H1 (cell line): Measurements from ENCODE around the gene TFCP2L1. TPM values are rescaled to one million over a fixed set of nuclear protein-coding genes. Genes with fewer than 3 reads are reported as not detected.

Experiments
- CTCF ChIA-PET: fragments of 300-600 bp; sonication (Branson Sonifier 250); formaldehyde crosslinking; loops from one replicate; lab custom pipeline; 2021; ENCODE audit not compliant: partially characterized antibody; lab: Charles Lee
- POLR2A ChIA-PET: fragments of 300-600 bp; sonication (Branson Sonifier 250); formaldehyde crosslinking; loops from one replicate; lab custom pipeline; 2021; ENCODE audit warnings: inconsistent platforms; ENCODE audit not compliant: partially characterized antibody; lab: Charles Lee
- DNase-seq, 2 experiments: peaks; one replicate each; pipeline versions ENCODE4 v3.0.0 to v3.0.0-alpha.2; 2010 to 2022; ENCODE audit warnings: low spot score in 2 of 2, low read depth in 1 of 2, mixed read lengths in 1 of 2
- FAIRE-seq: peaks from 2 replicates; lab custom pipeline; 2011; peaks lifted over from hg19 to GRCh38; lab: Jason Lieb, UNC
- H2AFZ ChIP-seq: 2 replicates; pipeline ENCODE4 v1.8.1; 2012; ENCODE audit warnings: low read length, inconsistent platforms
- H2AK5ac ChIP-seq: 2 replicates; pipeline ENCODE4 v1.6.1; 2013; ENCODE audit warnings: low read depth, low read length
- H2BK120ac ChIP-seq: replicated peaks from 2 replicates; pipeline ENCODE3; 2013; ENCODE audit warnings: low read depth, low read length, inconsistent platforms
- H2BK12ac ChIP-seq: 2 replicates; pipeline ENCODE4 v1.6.1; 2013; ENCODE audit warnings: low read depth, low read length
- H2BK15ac ChIP-seq: 2 replicates; pipeline ENCODE4 v1.6.1; 2013; ENCODE audit warnings: low read length
- H2BK20ac ChIP-seq: 2 replicates; pipeline ENCODE4 v1.6.1; 2013; ENCODE audit warnings: low read length
- H2BK5ac ChIP-seq: 2 replicates; pipeline ENCODE4 v1.6.1; 2013; ENCODE audit warnings: low read depth, low read length
- H3K14ac ChIP-seq: 2 replicates; pipeline ENCODE4 v1.6.1; 2013; ENCODE audit warnings: inconsistent platforms; ENCODE audit not compliant: insufficient read length
- H3K18ac ChIP-seq: 2 replicates; pipeline ENCODE4 v1.6.1; 2013; ENCODE audit warnings: low read length; ENCODE audit errors: extremely low read depth
- H3K23ac ChIP-seq: 2 replicates; pipeline ENCODE4 v1.6.1; 2013; ENCODE audit warnings: inconsistent platforms; ENCODE audit not compliant: insufficient read length
- H3K23me2 ChIP-seq: 2 replicates; pipeline ENCODE4 v1.6.1; 2013; ENCODE audit warnings: low read depth, low read length
- H3K27ac ChIP-seq: 2 replicates; pipeline ENCODE4 v1.6.1; 2011; ENCODE audit warnings: low read depth, low read length, inconsistent platforms
- H3K27me3 ChIP-seq, 4 experiments: replicated peaks in 1 of 4; 1 replicate in 1 of 4; 2 replicates in 3 of 4; pipeline versions ENCODE4 v1.6.1 to v1.8.1; 2011 to 2013; ENCODE audit warnings: low read length in 3 of 4, mild to moderate bottlenecking in 3 of 4, inconsistent platforms in 2 of 4, mixed read lengths in 2 of 4, moderate library complexity in 1 of 4; ENCODE audit not compliant: control insufficient read depth in 3 of 4, insufficient read depth in 3 of 4; ENCODE audit errors: extremely low read depth in 1 of 4
- H3K36me3 ChIP-seq, 4 experiments: 2 replicates each; pipeline versions ENCODE4 v1.6.1 to v1.8.1; 2011 to 2013; ENCODE audit warnings: mild to moderate bottlenecking in 4 of 4, low read length in 3 of 4, moderate library complexity in 2 of 4, control low read depth in 1 of 4, inconsistent platforms in 1 of 4; ENCODE audit not compliant: insufficient read depth in 4 of 4, control insufficient read depth in 2 of 4
- H3K4ac ChIP-seq: replicated peaks from 2 replicates; pipeline ENCODE3; 2013; ENCODE audit warnings: low read length, low read depth, mixed read lengths, inconsistent platforms; ENCODE audit not compliant: insufficient read length
- H3K4me1 ChIP-seq, 4 experiments: replicated peaks in 1 of 4; 1 replicate in 1 of 4; 2 replicates in 3 of 4; pipeline versions ENCODE4 v1.6.1 to v1.8.1; 2011 to 2013; ENCODE audit warnings: low read length in 3 of 4, inconsistent platforms in 2 of 4, mixed read lengths in 1 of 4; ENCODE audit not compliant: insufficient read depth in 4 of 4, control insufficient read depth in 3 of 4
- H3K4me2 ChIP-seq, 2 experiments: 2 replicates each; pipeline versions ENCODE4 v1.6.1 to v1.8.1; 2011 to 2013; ENCODE audit warnings: low read depth in 2 of 2, low read length in 2 of 2, control low read depth in 1 of 2, inconsistent platforms in 1 of 2, mild to moderate bottlenecking in 1 of 2; ENCODE audit not compliant: insufficient read depth in 1 of 2
- H3K4me3 ChIP-seq, 4 experiments: fragments of 200-600, 300-600 bp in 1 of 4; sonication (generic), shearing (Covaris generic), sonication (Bioruptor Twin) in 1 of 4; 2 replicates each; pipeline versions ENCODE4 v1.5.1 to v1.8.1; 2011 to 2016; ENCODE audit warnings: low read length in 4 of 4, low read depth in 3 of 4, control low read depth in 2 of 4, inconsistent platforms in 2 of 4, mild to moderate bottlenecking in 2 of 4, mixed read lengths in 1 of 4, moderate library complexity in 1 of 4; ENCODE audit not compliant: insufficient read depth in 2 of 4; ENCODE audit errors: extremely low read depth in 1 of 4
- H3K56ac ChIP-seq: replicated peaks from 2 replicates; pipeline ENCODE3; 2013; ENCODE audit warnings: low read depth, mild to moderate bottlenecking, mixed read lengths, low read length, inconsistent platforms; ENCODE audit not compliant: insufficient read length
- H3K79me1 ChIP-seq: 2 replicates; pipeline ENCODE4 v1.6.1; 2013; ENCODE audit warnings: low read depth, low read length, control low read depth
- H3K79me2 ChIP-seq, 2 experiments: 2 replicates each; pipeline versions ENCODE4 v1.6.1 to v1.8.1; 2012 to 2013; ENCODE audit warnings: low read length in 2 of 2, mild to moderate bottlenecking in 2 of 2, inconsistent platforms in 1 of 2; ENCODE audit not compliant: insufficient read depth in 2 of 2, control insufficient read depth in 1 of 2
- H3K9ac ChIP-seq, 4 experiments: replicated peaks in 1 of 4; 1 replicate in 1 of 4; 2 replicates in 3 of 4; pipeline versions ENCODE4 v1.6.1 to v1.8.1; 2011 to 2013; ENCODE audit warnings: low read depth in 3 of 4, low read length in 3 of 4, control low read depth in 2 of 4, mild to moderate bottlenecking in 2 of 4, moderate library complexity in 2 of 4, inconsistent platforms in 1 of 4; ENCODE audit errors: extremely low read depth in 1 of 4
- H3K9me3 ChIP-seq, 2 experiments: 2 replicates each; pipeline versions ENCODE4 v1.6.1 to v1.8.1; 2012 to 2013; ENCODE audit warnings: mild to moderate bottlenecking in 2 of 2, moderate library complexity in 2 of 2, control low read depth in 1 of 2, inconsistent platforms in 1 of 2, low read depth in 1 of 2, low read length in 1 of 2, mixed read lengths in 1 of 2; ENCODE audit not compliant: insufficient read depth in 2 of 2
- H4K20me1 ChIP-seq, 2 experiments: replicated peaks in 1 of 2; 2 replicates each; pipeline versions ENCODE3 to v1.8.1; 2011 to 2013; ENCODE audit warnings: inconsistent platforms in 2 of 2, low read length in 2 of 2, mild to moderate bottlenecking in 1 of 2; ENCODE audit not compliant: insufficient read depth in 2 of 2, control insufficient read depth in 1 of 2
- H4K5ac ChIP-seq: 2 replicates; pipeline ENCODE4 v1.6.1; 2013; ENCODE audit warnings: low read length, low read depth, mixed read lengths, inconsistent platforms; ENCODE audit not compliant: insufficient read length
- H4K8ac ChIP-seq: 2 replicates; pipeline ENCODE4 v1.8.0; 2013; ENCODE audit warnings: mild to moderate bottlenecking, moderate library complexity, low read length, inconsistent platforms; ENCODE audit not compliant: insufficient read depth; ENCODE audit errors: extremely low read depth
- H4K91ac ChIP-seq: replicated peaks from 2 replicates; pipeline ENCODE3; 2013; ENCODE audit warnings: low read length, mixed read lengths, inconsistent platforms; ENCODE audit not compliant: insufficient read length
- BACH1 ChIP-seq: IDR thresholded peaks from 2 replicates; pipeline ENCODE4 v1.6.1; 2012; ENCODE audit warnings: low read length, improper control_type of control experiment
- BCL11A ChIP-seq, 2 experiments: IDR thresholded peaks; one replicate each; pipeline ENCODE4 v1.6.1; 2011; ENCODE audit warnings: low read depth in 2 of 2, low read length in 2 of 2, mild to moderate bottlenecking in 2 of 2
- CEBPB ChIP-seq: IDR thresholded peaks from 2 replicates; pipeline ENCODE4 v1.6.1; 2012; ENCODE audit warnings: low read depth, low read length
- CTBP2 ChIP-seq: IDR thresholded peaks from 2 replicates; pipeline ENCODE4 v1.7.0; 2011; ENCODE audit warnings: borderline replicate concordance, mild to moderate bottlenecking, moderate library complexity, mixed read lengths, low read length; ENCODE audit not compliant: insufficient read depth, insufficient read length
- KDM1A ChIP-seq: fragments of 200-600, 300-600 bp; sonication (generic); IDR thresholded peaks from 2 replicates; pipeline ENCODE4 v1.7.1; 2016; ENCODE audit warnings: mild to moderate bottlenecking, low read length, borderline replicate concordance
- SP2 ChIP-seq: IDR thresholded peaks from 2 replicates; pipeline ENCODE4 v1.6.1; 2012; ENCODE audit warnings: mild to moderate bottlenecking, low read length, inconsistent platforms
- SP4 ChIP-seq: IDR thresholded peaks from 2 replicates; pipeline ENCODE4 v1.6.1; 2012; ENCODE audit warnings: low read length, inconsistent platforms
- WGBS, 2 experiments: shearing (Covaris generic) in 1 of 2; methylation state at CpG; one replicate each; pipeline versions ENCODE4 v1.1.6 to v1.1.7; 2013 to 2015; ENCODE audit warnings: low lambda C conversion rate in 2 of 2, mixed read lengths in 2 of 2, inconsistent platforms in 1 of 2, low coverage in 1 of 2, missing lambda C conversion rate in 1 of 2; ENCODE audit not compliant: insufficient replicate concordance in 2 of 2, insufficient coverage in 1 of 2, insufficient read length in 1 of 2; ENCODE audit errors: extremely low coverage in 1 of 2, missing lambda C conversion rate in 1 of 2; 5-methylcytosine and 5-hydroxymethylcytosine counted together
- polyA plus RNA-seq, 7 experiments: library from polyadenylated mRNA; depleted of rRNA in 3 of 7; stranded (reverse) in 5 of 7; unstranded in 2 of 7; fragments of >200 nt in 5 of 7; fragments of 200-250 nt in 2 of 7; gene quantifications; 1 replicate in 5 of 7; 2 replicates in 1 of 7; 4 replicates in 1 of 7; pipeline versions ENCODE4 v1.2.1 to v1.2.3, GENCODE V29; 2011 to 2013; ENCODE audit warnings: missing spikeins in 2 of 7, mixed read lengths in 2 of 7
- total RNA-seq: library from RNA; stranded (reverse); fragmentation: NEBNext Ultra II Directional; extraction: Animal tissue kit (Norgen Biotek cat#: 25700); gene quantifications from 2 replicates; pipeline ENCODE4 v1.2.1, GENCODE V29; 2021
- TF ChIP-seq, protein P1 (sequence below): IDR thresholded peaks from 2 replicates; pipeline ENCODE4 v1.6.1; 2012; ENCODE audit warnings: low read length, inconsistent platforms
- TF ChIP-seq, protein P2 (sequence below), 3 experiments: IDR thresholded peaks; 1 replicate in 2 of 3; 2 replicates in 1 of 3; pipeline versions ENCODE4 v1.5.1 to v1.6.1; 2011; ENCODE audit warnings: low read length in 3 of 3, mild to moderate bottlenecking in 3 of 3, inconsistent platforms in 2 of 3, low read depth in 1 of 3, moderate library complexity in 1 of 3; ENCODE audit not compliant: insufficient read depth in 1 of 3; ENCODE audit errors: control extremely low read depth in 1 of 3

The TFCP2L1 gene
- total and polyA plus RNA-seq, 2 of the 8 experiments (the other 6 are each of a cell fraction or from before 2014, with no cell fraction given) = 1.5 to 3.8 TPM

DNA sequence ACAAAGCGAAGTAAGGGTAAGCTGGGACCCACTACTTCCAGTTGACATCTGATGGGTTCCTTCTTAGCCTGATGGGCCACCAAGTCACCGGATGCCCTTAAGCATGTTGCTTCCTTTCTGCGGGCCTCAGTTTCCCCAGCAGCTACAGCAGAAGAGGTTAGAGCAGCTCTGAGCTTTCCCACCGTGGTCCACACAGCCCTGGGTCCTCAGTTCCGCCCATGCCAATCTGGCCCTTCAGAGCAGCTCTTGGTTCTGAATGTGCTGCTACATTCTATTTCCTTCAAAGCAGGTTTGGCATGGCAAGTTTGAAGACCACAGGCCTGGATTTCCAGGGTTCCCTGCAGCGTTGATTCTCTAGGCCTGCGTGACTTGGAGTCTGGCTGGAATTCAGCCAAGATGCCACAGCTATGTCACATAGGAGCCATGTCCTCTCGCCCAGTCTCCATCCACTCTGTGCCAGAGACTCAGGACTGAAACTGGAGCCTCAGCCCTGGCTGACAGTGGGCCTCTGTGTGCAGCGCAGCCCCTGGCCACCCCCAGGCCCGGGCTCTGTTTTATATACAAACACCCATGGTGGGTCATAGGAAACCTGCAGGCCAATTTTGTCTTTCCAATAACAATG is 79.6 kb downstream of the TFCP2L1 start:
- FAIRE-seq (no peak), DNase-seq (no peak)
- H2BK120ac ChIP-seq = no peak overlapping the region
- no peak overlapping the region for H2BK5ac ChIP-seq
- no peak overlapping the region for H2BK20ac ChIP-seq
- H2AK5ac ChIP-seq = no peak overlapping the region
- no peak overlapping the region for H3K4me2 ChIP-seq
- H3K23me2 ChIP-seq = no peaks in the 10 kb centered on the region
- TF ChIP-seq CTBP2 (no peak), BACH1 (no peak), SP2 (no peak), BCL11A (IDR thresholded peaks at IDR 0.05; ENCODE audit: low read depth in 2 of 2, low read length in 2 of 2) (no peak), CEBPB (no peak), SP4 (no peak), KDM1A (no peak)
- TF ChIP-seq, protein P1, sequence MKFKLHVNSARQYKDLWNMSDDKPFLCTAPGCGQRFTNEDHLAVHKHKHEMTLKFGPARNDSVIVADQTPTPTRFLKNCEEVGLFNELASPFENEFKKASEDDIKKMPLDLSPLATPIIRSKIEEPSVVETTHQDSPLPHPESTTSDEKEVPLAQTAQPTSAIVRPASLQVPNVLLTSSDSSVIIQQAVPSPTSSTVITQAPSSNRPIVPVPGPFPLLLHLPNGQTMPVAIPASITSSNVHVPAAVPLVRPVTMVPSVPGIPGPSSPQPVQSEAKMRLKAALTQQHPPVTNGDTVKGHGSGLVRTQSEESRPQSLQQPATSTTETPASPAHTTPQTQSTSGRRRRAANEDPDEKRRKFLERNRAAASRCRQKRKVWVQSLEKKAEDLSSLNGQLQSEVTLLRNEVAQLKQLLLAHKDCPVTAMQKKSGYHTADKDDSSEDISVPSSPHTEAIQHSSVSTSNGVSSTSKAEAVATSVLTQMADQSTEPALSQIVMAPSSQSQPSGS = no peak
- TF ChIP-seq, protein P2, sequence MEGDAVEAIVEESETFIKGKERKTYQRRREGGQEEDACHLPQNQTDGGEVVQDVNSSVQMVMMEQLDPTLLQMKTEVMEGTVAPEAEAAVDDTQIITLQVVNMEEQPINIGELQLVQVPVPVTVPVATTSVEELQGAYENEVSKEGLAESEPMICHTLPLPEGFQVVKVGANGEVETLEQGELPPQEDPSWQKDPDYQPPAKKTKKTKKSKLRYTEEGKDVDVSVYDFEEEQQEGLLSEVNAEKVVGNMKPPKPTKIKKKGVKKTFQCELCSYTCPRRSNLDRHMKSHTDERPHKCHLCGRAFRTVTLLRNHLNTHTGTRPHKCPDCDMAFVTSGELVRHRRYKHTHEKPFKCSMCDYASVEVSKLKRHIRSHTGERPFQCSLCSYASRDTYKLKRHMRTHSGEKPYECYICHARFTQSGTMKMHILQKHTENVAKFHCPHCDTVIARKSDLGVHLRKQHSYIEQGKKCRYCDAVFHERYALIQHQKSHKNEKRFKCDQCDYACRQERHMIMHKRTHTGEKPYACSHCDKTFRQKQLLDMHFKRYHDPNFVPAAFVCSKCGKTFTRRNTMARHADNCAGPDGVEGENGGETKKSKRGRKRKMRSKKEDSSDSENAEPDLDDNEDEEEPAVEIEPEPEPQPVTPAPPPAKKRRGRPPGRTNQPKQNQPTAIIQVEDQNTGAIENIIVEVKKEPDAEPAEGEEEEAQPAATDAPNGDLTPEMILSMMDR (IDR thresholded peaks at IDR 0.05; ENCODE audit: control extremely low read depth in 1 of 3, insufficient read depth in 1 of 3, low read depth in 1 of 3, low read length in 3 of 3) = no peak
- WGBS, 2 experiments = 87% methylated on average over 10 of the region's 10 CpGs; no CpG with 5 or more reads in 1 of the 2 experiments
- H3K79me1 ChIP-seq = no peaks in the 10 kb centered on the region
- no peak overlapping the region for H3K4me3 ChIP-seq
- no peak overlapping the region for H2BK15ac ChIP-seq
- H3K27me3 ChIP-seq = no peaks in the 10 kb centered on the region; a peak in 1 of 7 replicates
- H3K9me3 ChIP-seq = no peaks in the 10 kb centered on the region
- ChIA-PET POLR2A (no interaction called here), CTCF (interaction anchor here (1.0 to 1.6 kb wide), 2 partner anchors 20 to 73 kb away, joined by 3 to 4 read pairs; no protein-coding TSS in a partner anchor)
- H3K79me2 ChIP-seq = no peaks in the 10 kb centered on the region
- no peak overlapping the region for H3K4ac ChIP-seq
- no peak overlapping the region for H4K5ac ChIP-seq
- H3K14ac ChIP-seq = no peak overlapping the region
- no peaks in the 10 kb centered on the region for H4K20me1 ChIP-seq
- no peak overlapping the region for H2BK12ac ChIP-seq
- no peak overlapping the region for H3K18ac ChIP-seq
- H4K91ac ChIP-seq = no peak overlapping the region
- H3K9ac ChIP-seq = no peak overlapping the region
- H2AFZ ChIP-seq = no peak overlapping the region
- H3K27ac ChIP-seq = no peak overlapping the region
- H3K56ac ChIP-seq = no peak overlapping the region
- H4K8ac ChIP-seq = no peak overlapping the region
- H3K23ac ChIP-seq = no peak overlapping the region
- no peaks in the 10 kb centered on the region for H3K36me3 ChIP-seq
- no peaks in the 10 kb centered on the region for H3K4me1 ChIP-seq
